Measurements from ENCODE around the gene PLXNA4.

Gene PLXNA4

DNA sequence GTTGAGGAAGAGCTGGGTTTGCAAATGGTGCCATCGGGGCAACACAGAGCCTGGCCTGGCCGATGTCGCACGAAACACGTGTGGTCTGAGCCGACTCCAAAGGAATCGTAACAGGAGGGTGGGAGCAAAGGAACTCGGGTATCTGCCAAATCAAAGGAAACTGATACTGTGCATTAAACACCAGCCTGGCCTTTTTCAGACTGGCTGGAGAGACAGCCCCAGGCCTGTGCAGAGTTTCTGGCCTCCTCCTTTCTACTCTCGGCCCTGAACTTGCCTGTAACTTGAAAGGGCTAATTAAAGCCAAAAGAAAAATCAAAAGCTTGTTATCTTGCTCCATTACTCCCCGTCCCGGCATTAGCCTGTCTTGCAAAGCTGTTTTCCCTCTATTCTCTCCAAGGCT lies 71.4 kb downstream of the PLXNA4 start:
- ChIA-PET POLR2A (ENCODE audit: low non-redundant PET) (no interaction called here), CTCF (no interaction called here)
- no peak for DNase-seq (ENCODE audit: low spot score)
- no peak overlapping the region for H3K27ac ChIP-seq
- TF ChIP-seq, protein P1, sequence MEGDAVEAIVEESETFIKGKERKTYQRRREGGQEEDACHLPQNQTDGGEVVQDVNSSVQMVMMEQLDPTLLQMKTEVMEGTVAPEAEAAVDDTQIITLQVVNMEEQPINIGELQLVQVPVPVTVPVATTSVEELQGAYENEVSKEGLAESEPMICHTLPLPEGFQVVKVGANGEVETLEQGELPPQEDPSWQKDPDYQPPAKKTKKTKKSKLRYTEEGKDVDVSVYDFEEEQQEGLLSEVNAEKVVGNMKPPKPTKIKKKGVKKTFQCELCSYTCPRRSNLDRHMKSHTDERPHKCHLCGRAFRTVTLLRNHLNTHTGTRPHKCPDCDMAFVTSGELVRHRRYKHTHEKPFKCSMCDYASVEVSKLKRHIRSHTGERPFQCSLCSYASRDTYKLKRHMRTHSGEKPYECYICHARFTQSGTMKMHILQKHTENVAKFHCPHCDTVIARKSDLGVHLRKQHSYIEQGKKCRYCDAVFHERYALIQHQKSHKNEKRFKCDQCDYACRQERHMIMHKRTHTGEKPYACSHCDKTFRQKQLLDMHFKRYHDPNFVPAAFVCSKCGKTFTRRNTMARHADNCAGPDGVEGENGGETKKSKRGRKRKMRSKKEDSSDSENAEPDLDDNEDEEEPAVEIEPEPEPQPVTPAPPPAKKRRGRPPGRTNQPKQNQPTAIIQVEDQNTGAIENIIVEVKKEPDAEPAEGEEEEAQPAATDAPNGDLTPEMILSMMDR (conservative IDR thresholded peaks at IDR 0.05; ENCODE audit: low read depth) = no peak

DNA sequence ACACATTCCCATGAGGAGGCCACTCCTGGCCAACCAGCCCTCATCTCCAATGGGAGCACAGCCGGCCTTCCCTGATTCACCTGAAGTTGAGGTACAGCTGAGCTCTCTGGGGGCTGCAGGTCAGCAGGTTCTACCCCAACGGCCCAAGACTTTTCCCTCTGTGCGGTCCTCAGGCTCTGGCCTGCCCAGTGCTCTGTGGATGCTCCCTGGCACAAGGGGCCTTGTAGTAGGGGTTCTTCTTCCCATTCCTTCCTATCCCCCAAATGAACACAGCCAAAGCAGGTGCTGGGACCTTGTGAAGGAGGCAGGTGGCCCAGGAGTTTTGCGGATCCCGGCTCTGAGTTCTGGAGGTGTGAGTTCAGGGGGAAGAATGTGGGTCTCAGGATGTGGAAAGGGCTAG lies 72.2 kb downstream of the PLXNA4 start:
- TF ChIP-seq, protein P1 (conservative IDR thresholded peaks at IDR 0.05; ENCODE audit: low read depth) = no peak
- CTCF ChIA-PET = no interaction called here
- DNase-seq (ENCODE audit: low spot score) = no peak
- POLR2A ChIA-PET (ENCODE audit: low non-redundant PET) = no interaction called here
- no peak overlapping the region for H3K27ac ChIP-seq

DNA sequence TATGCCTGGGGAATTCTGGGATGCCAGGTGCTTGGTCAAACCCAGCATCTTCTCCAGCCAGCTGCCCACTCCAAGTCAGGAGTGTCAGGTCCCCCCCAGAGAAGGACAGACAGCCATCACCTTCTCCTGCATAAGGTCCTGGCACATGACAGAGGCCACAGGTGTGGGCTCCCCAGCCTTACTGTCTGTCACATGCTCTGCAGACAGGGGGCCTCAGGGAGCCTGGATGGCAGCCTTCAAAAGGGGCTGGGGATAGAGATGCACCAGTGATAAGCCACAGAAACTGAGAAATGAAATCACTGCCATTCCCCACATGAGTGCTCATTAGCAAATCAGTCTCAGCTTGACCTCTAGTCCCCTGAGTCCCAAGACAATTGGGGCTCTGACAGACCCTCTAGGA lies 72.9 kb downstream of the PLXNA4 start:
- CTCF ChIA-PET = no interaction called here
- POLR2A ChIA-PET (ENCODE audit: low non-redundant PET) = no interaction called here
- TF ChIP-seq, protein P1 (conservative IDR thresholded peaks at IDR 0.05; ENCODE audit: low read depth) = no peak
- H3K27ac ChIP-seq = no peak overlapping the region
- DNase-seq (ENCODE audit: low spot score) = no peak

DNA sequence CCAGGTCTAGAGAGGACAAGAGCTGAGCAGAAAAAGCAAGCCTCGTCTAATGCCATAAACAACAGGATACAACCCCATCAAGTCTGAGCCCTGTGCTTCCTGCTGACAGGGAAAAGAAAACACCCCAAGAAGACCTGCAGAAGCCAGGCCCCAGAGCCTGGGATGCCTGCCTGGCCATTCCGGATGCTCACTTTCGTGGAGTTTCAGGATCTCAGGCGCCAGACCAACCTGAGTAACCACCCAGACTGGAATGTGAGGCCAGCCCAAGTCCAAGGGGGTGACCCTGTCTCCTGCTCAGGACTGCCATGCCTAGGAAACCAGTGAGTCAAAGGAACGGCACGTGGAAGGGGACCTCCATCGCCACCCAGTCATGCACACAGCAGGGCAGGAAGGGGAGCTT lies 74.3 kb downstream of the PLXNA4 start:
- ChIA-PET POLR2A (ENCODE audit: low non-redundant PET) (no interaction called here), CTCF (no interaction called here)
- TF ChIP-seq, protein P1 (conservative IDR thresholded peaks at IDR 0.05; ENCODE audit: low read depth) = no peak

DNA sequence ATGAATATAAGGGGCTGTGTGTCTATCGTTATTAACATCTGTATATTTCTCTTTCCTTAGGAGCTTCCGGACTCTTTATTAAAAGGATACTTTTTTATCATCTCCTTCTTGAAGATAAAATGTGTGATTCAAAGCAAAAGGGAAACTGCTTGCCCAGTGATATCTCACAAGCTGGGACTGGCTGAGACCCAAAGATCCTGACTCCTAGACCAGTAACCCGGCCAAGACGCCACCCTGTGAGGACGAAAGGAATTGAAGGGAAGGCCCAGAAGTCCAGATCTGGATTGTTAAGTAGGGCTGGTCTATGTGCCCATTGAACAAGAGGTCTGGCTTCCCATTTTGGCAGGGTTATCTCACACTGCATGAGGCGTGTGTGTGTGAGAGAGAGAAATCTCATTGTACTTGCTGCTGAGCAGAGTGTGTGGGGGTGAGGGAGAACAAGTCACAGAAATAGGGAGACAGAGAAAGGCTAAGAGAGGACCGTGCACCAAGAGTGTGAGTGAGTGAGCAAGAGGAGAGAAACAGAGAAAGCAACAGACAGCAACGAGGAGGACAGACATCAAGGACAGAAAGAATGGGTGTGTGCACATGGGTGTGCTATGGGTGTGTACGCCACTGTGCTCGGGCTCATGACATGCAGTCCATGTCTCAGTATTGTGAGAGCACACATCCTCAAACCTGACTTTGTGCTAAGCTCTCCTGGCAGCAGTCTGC lies 75.4 kb downstream of the PLXNA4 start:
- CTCF ChIA-PET = no interaction called here

More for the DNA sequence above, 74.3 kb downstream of the PLXNA4 start:
- no peak overlapping the region for H3K27ac ChIP-seq
- no peak for DNase-seq (ENCODE audit: low spot score)

DNA sequence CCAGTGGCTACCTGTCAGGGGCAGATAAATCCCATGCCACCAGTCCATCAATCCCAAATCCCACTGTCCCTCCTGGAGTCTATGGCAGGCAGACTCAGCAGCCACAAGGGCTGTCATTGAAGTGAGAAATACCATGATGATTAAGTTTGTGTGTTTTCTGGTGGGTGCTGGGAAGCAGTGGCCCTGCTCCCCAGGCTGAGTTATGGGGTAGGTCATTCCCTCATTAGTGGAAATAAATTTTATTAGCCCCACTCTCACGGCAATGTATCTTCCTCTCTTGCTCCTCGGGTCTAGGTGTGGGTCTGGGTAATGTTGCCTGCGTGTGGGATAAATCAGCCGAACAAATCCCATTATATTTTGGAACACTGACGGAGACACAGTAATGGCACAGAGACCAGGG lies 76.8 kb downstream of the PLXNA4 start:
- ChIA-PET POLR2A (ENCODE audit: low non-redundant PET) (no interaction called here), CTCF (no interaction called here)
- TF ChIP-seq, protein P1 (conservative IDR thresholded peaks at IDR 0.05; ENCODE audit: low read depth) = no peak
- no peak for DNase-seq (ENCODE audit: low spot score)
- H3K27ac ChIP-seq = no peak overlapping the region

More for the DNA sequence above, 75.4 kb downstream of the PLXNA4 start:
- TF ChIP-seq, protein P1 (conservative IDR thresholded peaks at IDR 0.05; ENCODE audit: low read depth) = no peak
- POLR2A ChIA-PET (ENCODE audit: low non-redundant PET) = no interaction called here
- no peak overlapping the region for H3K27ac ChIP-seq
- no peak for DNase-seq (ENCODE audit: low spot score)
